HUDEP-2 (cell line): Measurements from ENCODE around the gene FAT1.
"Not testable (repeated sequence)": the region's sequence is repeated elsewhere in the genome, so short reads cannot be mapped to it uniquely, and the experiment has no call there.

Experiments
- DNase-seq, 76 experiments: peaks; one replicate each; lab custom pipeline; 2025; ENCODE audit not compliant: unreplicated experiment in 76 of 76; lab: John Stamatoyannopoulos, UW

The FAT1 gene

GRCh38 chr4:186723292-186724057 lies at the start of gene FAT1:
Gene FAT1 (minus strand): TSS chr4:186723856. CDS start chr4:186709827, 14,029 bp downstream.
- DNase-seq: peak in 25 of 76 experiments; percentile 1 to 47 (median 20)

GRCh38 chr4:186772936-186773487 lies 49.4 kb upstream of the FAT1 start:
- DNase-seq: no peak

DNA sequence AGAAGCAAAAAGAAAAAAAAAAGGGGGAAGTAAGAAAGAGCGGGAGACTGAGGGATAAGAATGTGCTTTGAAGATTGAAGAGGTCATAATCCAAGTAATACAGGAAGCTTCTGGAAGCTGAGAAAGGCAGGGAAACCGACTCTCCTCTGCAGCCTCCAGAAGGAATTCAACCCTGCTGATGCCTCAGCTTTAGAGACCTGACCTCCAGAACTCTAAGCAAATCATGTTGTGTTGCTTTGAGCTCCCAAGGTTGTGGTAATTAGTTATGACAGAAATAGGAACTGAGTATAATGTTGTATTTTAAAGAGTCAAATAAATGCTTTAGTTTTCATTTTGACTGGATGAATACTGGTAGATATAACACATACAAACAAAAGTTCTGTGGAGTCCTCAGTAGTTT lies 48.0 kb upstream of the FAT1 start:
- DNase-seq: no peak

DNA sequence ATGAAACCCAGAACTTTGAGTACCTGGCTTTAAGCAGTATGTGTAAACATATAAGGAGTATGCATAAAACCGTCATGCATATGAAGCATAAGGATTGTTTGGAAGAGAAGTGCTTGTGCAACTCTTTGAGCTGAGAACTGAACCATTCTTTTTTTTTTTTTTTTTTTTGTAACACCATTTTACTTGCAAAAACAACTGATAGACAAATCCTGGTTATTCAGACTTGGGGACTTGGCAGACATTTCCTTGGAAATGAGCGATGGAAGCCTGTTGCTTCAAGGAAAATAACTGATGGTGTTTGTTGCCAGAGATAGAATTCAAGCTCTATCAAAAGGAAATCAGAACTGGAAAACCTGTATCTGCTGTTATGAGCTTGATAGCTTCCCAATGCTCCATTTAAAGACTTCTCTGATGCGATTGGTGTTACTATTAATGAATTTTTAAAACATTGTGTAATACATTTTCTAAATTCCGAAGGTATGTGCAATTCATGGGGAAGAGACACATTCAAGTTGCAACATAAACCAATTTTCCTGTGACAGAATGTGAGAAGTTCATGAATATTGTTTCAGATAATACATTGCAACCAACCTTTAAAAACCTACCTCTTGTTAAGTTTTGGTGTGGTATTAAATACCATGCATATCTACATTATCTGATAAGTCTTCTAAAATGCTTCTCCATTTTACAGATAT lies 47.0 kb upstream of the FAT1 start:
- DNase-seq: no peak

- no peak for DNase-seq
Measured at GRCh38 chr4:186767794-186768193, 44.1 kb upstream of the FAT1 start.

DNA sequence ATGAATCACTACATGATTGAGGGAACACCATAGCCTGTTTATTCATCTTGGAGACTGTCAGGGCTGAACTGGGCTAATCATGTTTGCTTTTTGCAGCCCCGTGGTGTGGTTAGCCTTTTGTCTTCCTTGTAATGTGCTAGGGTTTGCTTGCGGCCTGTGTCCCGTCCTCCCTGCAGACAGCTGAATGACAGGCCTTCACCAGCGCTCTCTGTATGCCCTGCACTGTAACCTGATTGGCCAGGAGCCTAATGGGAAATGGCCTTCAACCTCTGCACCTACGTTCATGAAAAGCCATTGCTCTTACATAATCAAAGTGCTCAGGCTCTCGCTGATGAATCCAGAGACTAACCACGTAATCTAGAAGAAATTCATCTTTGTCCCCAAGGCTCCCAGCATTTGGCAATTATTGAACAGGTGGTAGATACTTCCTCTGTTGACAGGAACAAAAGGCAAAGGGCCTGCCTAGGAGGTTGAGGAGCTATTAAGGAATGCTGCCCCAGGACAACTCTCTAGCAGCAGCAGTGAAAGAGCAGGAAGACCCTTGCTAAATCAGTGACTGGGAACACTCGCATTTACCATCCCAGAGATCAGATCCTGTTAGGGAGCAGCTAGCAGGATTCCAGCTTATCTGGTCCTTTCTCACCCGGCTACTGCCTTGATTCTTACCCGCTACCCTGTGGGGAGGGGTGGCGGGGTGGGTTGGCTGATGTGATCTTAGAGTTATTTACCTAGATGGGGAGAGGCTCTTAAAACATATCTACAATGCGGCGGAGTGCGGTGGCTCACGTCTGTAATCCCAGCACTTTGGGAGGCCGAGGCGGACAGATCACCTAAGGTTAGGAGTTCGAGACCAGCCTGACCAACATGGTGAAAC lies 42.3 kb upstream of the FAT1 start:
- no peak for DNase-seq

GRCh38 chr4:186765138-186765537 lies 41.5 kb upstream of the FAT1 start:
- peak in 29 of 76 experiments; percentile 0 to 72 (median 16) for DNase-seq

DNA sequence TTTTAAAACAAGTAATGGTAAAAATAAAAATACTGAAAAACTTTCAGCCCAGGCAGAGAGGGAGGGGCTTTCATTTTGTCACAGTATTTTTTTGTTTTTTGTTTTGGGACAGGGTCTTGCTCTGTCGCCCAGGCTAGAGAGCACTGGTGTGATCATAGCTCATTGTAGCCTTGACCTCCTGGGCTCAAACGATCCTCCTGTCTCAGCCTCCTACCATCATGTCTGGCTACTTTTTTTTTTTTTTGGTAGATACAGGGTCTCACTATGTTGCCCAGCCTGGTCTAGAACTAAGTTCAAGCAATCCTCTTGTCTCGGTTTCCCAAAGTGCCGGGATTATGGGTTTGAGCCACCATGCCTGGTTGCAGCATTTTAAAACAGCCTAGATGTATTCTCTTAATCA lies 40.8 kb upstream of the FAT1 start:
- no peak for DNase-seq

DNA sequence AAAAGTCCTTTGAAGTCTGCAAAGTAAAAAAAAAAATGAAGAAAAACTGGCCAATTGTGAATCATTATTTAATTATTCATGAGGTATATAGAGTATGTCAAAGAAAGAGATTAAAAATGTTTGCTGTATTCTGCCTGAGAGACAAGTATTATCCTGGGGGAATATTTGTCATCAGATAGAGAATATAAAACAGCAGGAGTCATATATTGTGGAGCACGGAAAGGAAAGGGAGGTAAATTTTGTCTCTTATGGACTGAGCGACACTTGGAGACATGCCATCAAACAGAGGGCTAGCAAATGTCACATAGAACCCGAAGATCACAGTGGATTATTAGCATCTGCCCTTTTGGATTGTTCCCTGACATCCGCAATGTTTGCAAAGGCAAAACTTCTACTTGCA lies 39.2 kb upstream of the FAT1 start:
- no peak for DNase-seq

- no peak for DNase-seq
Measured at GRCh38 chr4:186762361-186762760, 38.7 kb upstream of the FAT1 start.

DNA sequence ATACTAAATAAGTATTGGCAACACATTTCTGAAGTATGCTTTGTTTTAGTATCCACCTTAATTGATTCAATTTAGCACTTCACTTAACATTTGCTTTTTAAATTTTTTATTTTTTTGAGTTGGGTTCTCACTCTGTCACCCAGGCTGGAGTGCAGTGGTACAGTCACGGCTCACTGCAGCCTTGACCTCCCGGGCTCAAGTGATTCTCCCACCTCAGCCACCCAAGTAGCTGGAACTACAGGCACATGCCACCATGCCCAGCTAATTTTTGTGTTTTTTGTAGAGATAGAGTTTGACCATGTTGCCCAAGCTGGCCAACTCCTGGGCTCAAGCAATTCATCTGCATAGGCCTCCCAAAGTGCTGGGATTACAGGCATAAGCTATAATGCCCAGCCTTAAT lies 38.3 kb upstream of the FAT1 start:
- DNase-seq: not testable (repeated sequence)

DNA sequence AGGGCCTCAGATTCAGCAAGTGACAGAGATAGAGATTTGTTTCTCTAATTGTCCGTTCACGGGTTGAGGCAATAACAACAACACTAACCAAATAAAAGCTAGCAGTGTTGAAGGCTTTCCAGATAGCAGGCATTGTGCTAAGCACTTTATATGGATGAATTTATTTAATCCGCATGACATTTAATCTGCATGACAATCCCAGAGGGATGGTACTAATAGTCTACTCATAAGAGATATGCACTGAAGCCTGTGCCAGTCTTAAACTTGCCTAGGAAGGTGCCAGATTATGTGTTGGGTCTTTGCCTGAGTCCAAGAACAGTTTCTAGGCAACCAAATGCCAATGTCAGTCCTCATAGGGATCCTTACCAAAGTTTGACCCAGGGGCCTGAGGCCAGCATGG lies 37.7 kb upstream of the FAT1 start:
- no peak for DNase-seq

GRCh38 chr4:186760576-186760975 lies 36.9 kb upstream of the FAT1 start:
- no peak for DNase-seq

GRCh38 chr4:186759990-186760389 lies 36.3 kb upstream of the FAT1 start:
- DNase-seq: no peak

- DNase-seq: no peak
Measured at GRCh38 chr4:186758929-186759682, 35.5 kb upstream of the FAT1 start.

GRCh38 chr4:186757696-186758355 lies 34.2 kb upstream of the FAT1 start:
- DNase-seq: no peak

DNA sequence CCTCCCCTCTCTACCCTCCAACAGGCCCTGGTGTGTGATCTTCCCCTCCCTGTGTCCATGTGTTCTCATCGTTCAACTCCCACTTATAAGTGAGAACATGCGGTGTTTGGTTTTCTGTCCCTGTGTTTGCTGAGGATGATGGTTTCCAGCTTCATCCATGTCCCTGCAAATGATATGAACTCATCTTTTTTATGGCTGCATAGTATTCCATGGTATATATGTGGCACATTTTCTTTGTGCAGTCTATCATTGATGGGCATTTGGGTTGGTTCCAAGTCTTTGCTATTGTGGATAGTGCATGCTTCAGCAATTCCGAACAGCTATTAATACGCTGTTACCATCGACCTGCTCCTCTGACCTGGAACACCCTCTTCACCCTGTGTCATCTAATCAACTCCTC lies 32.9 kb upstream of the FAT1 start:
- not testable (repeated sequence) for DNase-seq

DNA sequence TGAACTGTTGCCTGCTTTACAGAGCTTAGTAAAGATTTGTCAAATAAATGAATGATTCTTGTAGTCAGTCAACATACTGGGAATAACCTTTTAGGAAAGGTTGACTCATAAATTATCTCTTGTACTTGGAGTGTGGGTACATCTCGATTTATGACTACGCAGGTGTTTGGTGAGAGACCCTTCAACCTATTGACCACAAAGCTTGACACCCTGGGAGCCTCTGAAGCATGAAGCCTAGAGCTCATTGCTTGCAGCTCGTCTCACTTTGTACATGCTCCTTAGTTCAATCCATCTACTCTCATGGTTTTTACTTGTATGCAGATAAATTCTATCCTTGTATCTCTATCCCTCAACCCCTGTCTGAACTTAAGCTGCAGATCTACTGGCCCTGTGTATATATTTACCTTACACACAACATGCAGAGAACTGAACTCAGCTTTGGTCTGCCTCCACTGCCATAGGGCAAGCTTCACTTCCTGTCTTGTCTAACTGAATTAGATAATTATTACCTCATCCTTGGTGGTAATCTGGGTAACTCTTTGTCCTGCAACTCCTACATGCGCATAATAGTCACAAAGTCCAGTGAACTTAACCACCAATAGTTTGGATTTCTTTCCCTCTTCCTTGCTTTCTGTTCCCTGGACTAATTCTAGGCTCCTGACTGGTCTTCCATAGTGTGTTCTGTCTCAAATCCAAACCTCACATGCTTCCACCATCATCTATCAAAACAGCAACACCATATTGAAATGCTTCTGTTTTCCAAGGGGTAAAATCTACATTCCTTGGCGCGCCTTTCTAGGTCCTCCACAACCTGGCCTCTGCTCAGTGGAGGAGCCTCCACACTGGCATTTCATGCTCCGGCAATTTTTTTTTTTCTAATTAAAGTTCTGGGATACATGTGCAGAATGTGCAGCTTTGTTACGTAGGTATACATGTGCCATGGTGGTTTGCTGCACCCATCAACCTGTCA lies 32.2 kb upstream of the FAT1 start:
- no peak for DNase-seq

GRCh38 chr4:186754976-186755375 lies 31.3 kb upstream of the FAT1 start:
- DNase-seq: no peak
